ENCODE measurements around the gene GORAB. TPM values are rescaled to one million over a fixed set of nuclear protein-coding genes. Genes with fewer than 3 reads are reported as not detected.

The GORAB gene
- total and polyA plus RNA-seq, 2 donors (not counting 3 experiments of a cell fraction or from before 2014, with no cell fraction given) = 4.4 to 6.4 TPM

- CTCF ChIA-PET = no interaction called here
Measured at GRCh38 chr1:170578359-170578758, 46.4 kb downstream of the GORAB start.

More at GRCh38 chr1:170578359-170578758, 46.4 kb downstream of the GORAB start:
- H2AFZ ChIP-seq (ENCODE audit: low read depth, low read length) = no peak overlapping the region
- H3K27ac ChIP-seq (ENCODE audit: insufficient read depth, low read depth, low read length) = no peak overlapping the region
- FAIRE-seq (no peak), DNase-seq (ENCODE audit: low read depth, low spot score) (no peak)
- H3K4me2 ChIP-seq (ENCODE audit: insufficient read depth, low read length) = no peak overlapping the region
- no peaks in the 10 kb centered on the region for H3K9me3 ChIP-seq (replicated peaks; ENCODE audit: control insufficient read depth, insufficient read depth, low read length)
- POLR2A ChIA-PET = no interaction called here
- no peaks in the 10 kb centered on the region for H3K36me3 ChIP-seq (ENCODE audit: control insufficient read depth in 2 of 2, extremely low read depth in 1 of 2, insufficient read depth in 2 of 2, low read length in 2 of 2)
- no peaks in the 10 kb centered on the region for H3K79me2 ChIP-seq (ENCODE audit: control insufficient read depth, insufficient read depth, low read length)
- H3K9ac ChIP-seq (replicated peaks; ENCODE audit: extremely low read depth, insufficient read depth, low read length) = no peak overlapping the region
- H3K27me3 ChIP-seq (ENCODE audit: control insufficient read depth in 2 of 2, insufficient read depth in 2 of 2, low read length in 2 of 2) = peaks cover 2 to 5% of the 10 kb centered on the region in 2 experiments
- H4K20me1 ChIP-seq (replicated peaks; ENCODE audit: control insufficient read depth, extremely low read depth, insufficient read depth, low read length) = no peaks in the 10 kb centered on the region
- H3K9me1 ChIP-seq (replicated peaks; ENCODE audit: control insufficient read depth, extremely low read depth, insufficient read depth, low read length) = no peaks in the 10 kb centered on the region
- dilution Hi-C loops (cut with MboI; ENCODE audit: extremely low pct_ligation_motif_present, low sequenced_read_pairs) = no loop called here
- BruUV-seq (replicated peaks) = no TSS peak
- intact Hi-C loops (cut with micrococcal nuclease) = no loop called here
- H3K4me3 ChIP-seq (replicated peaks in 1 of 3; ENCODE audit: insufficient read depth in 1 of 3, low read depth in 1 of 3, low read length in 3 of 3) = no peak overlapping the region
- no peaks in the 10 kb centered on the region for H3K4me1 ChIP-seq (ENCODE audit: control insufficient read depth, extremely low read depth, insufficient read depth, low read length)
- TF ChIP-seq CTCF (IDR thresholded peaks at IDR 0.05; ENCODE audit: extremely low read depth in 1 of 2, insufficient read depth in 1 of 2, low read depth in 1 of 2, low read length in 2 of 2) (no peak), JUN (IDR thresholded peaks at IDR 0.05; ENCODE audit: borderline replicate concordance, insufficient read depth, insufficient read length, low read depth) (no peak), MYC (IDR thresholded peaks at IDR 0.05; ENCODE audit: low read depth, low read length) (no peak), EZH2 (IDR thresholded peaks at IDR 0.05; ENCODE audit: borderline replicate concordance, low read depth, low read length, severe bottlenecking) (no peak), POLR2A (IDR thresholded peaks at IDR 0.05; ENCODE audit: low read depth, low read length) (no peak), MAX (IDR thresholded peaks at IDR 0.05; ENCODE audit: insufficient read depth, insufficient read length) (no peak), GATA2 (IDR thresholded peaks at IDR 0.05; ENCODE audit: insufficient read depth, insufficient read length, low read depth, low read length) (no peak), FOS (IDR thresholded peaks at IDR 0.05; ENCODE audit: borderline replicate concordance, insufficient read depth, low read length) (no peak), POLR2AphosphoS5 (IDR thresholded peaks at IDR 0.05; ENCODE audit: insufficient read depth, low read depth, low read length) (no peak)

All from endothelial cell of umbilical vein (primary cell).